Lower leg skin (tissue), 3 donors: Measurements from ENCODE around the gene WDR20.

Experiments
- CTCF ChIP-seq, 3 donors: fragments of 450-650 bp; IDR thresholded peaks; one replicate each; pipeline ENCODE4 v1.5.1; 2016; ENCODE audit warnings: antibody characterized with exemption in 3 of 3, mild to moderate bottlenecking in 3 of 3, moderate library complexity in 2 of 3
- POLR2A ChIP-seq, 2 donors: fragments of 450-650 bp; IDR thresholded peaks; one replicate each; pipeline ENCODE4 v1.6.1; 2016 to 2017; ENCODE audit warnings: antibody characterized with exemption in 2 of 2, mild to moderate bottlenecking in 1 of 2, moderate library complexity in 1 of 2

- TF ChIP-seq POLR2A (IDR thresholded peaks at IDR 0.05) (no peak), CTCF (IDR thresholded peaks at IDR 0.05) (no peak)
Measured at GRCh38 chr14:102233081-102233480, 93.4 kb downstream of the WDR20 start.
